DMS153 treated with DMSO at 0.1 percent for 48 hours (cell line): ENCODE measurements around the gene FILIP1.

Experiments used
- DNase-seq: peaks from one replicate; lab custom pipeline; 2025; ENCODE audit not compliant: unreplicated experiment; lab: John Stamatoyannopoulos, UW

FILIP1 gene

DNA sequence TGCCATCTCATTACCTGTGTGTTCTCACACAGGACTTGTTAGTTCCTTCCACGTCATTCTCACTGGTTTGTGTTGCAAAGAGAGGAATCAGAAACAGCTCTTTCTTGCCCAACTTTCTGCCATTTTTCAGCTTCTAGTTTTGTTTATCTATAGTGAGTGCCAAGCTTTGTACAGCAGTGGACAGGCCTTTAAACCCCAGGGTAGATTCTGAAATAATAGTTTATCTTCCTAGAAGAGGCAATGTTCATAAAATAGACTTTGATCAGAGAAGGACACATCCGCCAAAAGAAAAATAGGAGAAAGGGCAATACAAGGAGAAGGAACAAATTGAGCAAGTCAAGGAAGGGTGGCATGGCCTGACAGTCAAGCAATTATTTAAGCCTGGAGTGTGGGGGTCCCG lies 191.3 kb downstream of the FILIP1 start:
- DNase-seq: no peak

DNA sequence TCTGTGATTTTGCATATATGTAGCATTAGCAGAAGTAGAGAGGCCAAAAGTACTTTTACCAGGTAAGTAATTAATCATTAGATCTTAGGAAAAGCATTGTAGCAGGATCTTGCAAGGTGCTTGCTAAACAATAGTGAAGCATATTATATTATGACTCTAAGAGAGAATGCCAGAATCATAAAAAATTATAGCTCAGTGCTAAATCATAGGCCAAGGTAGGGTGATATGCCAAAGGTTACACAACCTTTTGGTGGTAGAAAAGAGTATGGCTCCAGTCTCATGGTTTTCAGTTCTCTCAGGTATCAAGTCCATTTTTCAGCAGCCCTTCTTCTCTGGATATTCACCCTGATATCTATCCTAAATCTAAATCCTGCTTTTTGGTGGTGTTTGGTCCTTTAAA lies 192.1 kb downstream of the FILIP1 start:
- no peak for DNase-seq

DNA sequence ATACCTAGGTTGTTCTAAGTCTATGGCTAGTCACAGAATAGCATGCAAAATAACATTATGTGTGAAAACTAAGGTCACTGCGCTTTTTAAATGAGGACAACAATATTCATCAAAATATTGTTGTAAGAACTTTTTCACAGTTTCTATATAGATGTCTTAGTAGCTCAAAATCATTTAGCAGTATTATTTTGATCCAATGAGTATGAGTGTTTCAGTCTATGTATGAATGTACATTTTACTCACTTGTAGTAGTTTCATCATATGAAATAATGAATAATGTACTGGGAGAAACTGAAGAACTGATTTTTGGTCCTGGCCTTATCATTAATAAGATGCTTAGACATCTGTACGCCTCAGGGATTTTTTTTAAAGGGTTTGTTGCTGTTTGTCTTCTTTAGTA lies 192.5 kb downstream of the FILIP1 start:
- no peak for DNase-seq

GRCh38 chr6:75300531-75300855 lies 193.1 kb downstream of the FILIP1 start:
- DNase-seq: no peak

DNA sequence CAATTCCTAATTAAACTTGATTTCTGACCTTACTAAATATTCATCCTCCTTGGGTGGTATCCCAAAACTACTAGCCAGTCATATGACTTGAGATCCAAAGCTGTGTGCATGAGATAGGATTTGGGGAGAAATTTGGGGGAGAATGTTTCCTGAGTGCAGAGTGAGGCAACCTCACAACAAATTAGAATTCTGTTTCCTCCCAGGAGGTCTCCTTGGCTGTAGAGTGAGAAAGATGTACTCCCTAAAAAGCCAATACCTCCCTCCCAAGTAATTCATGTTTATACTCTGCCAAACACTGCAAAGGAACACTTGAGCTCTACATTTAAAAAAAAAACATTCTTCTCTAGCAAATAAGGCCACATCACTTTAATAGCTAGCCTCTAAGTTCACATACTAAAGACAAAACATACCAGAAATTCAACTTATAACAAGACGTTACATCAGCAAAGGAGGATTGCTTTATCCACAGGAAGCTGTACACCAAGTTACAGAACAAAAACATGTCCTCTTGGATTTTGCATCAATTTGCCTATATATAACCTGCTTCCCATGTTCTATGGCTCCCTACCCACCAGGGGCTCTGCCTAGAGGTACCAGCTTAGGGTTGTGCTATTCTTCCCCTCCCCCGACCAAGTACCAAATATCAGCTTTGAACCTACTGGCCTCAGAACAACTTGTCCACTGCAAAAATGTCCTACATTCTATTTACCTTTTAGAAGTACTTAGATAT lies 193.6 kb downstream of the FILIP1 start:
- no peak for DNase-seq

DNA sequence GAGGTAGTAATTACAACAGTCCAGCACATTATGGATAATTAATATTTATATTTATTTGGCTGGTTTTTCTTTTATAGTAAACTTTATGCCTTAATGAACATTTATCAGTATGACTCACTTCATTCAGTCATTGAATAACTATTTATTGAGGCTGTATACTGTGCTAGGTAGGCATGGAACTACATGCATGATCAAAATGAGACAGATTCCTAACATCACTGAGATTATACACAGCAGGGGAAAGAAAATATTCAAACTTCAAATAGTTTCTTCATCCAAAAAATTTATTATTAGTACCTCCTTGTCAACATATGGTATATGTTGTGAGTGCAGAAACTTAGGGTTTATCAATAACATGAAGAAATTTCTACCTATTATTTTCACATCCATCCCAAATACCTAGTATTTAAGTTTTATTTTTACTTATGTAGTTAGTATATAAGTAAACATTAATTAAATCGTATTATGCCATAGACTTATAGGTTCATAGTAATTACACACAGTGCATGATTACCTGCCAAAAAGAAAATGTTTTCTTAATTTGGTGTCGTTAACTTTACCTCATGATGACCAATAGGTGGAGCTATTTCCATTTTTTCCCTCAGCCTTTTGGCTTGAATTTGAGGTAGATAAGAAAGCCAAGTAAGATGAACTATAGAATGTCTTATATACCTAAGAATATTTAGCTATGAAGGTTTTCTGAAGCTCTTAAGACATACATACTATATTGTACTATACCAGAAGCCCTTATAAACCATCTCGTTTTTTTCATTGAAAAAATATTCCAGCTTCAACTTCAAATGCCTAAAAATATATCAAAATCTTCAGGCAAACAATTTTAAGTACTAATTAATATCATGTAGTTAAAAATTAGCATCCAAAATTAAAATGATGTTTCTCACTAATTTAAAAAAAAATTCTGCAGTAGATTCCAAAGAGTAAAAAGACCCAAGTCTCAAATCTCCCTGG lies 196.5 kb downstream of the FILIP1 start:
- DNase-seq: peak; percentile 69

GRCh38 chr6:75292555-75292954 lies 201.0 kb downstream of the FILIP1 start:
- DNase-seq: no peak

- no peak for DNase-seq
Observed at GRCh38 chr6:75291744-75292143, 201.9 kb downstream of the FILIP1 start.

GRCh38 chr6:75291331-75291730 lies 202.3 kb downstream of the FILIP1 start:
- no peak for DNase-seq

DNA sequence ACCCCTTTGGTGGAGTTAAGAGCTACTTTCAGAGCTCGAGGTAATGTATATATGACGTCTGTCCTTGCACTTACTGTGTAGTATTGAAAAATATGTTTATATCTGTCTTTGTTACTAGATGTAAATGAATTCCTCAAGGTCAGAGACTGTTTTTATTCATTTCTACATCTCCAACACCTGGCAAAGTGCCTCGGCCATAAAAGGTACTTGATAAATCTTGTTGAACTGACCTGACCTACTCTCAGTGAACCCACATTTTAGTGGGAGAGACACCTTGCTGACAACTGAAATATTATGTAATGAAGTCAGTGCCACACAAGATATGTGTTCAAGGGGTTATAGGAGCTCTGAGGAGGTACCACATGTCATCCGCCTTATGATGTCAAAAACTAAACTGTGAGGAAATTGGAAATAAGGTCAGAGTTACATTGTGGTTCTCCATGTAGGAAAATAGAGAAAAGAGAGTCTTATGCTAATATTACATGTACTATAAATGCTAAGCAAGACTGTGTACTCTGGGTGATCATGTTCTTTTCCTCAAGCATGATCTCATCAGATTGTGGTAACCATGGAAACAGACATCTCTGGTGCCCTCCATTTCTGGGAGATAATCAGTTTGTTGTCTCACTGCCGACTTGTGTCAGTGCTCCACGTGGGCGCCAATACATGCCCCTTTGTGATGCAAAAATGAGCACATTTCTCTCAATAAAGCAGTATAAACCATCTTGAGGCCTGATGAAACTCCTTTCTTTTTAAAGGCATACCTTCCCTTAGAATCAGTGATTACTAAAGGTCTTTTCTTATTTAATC lies 203.3 kb downstream of the FILIP1 start:
- no peak for DNase-seq

- no peak for DNase-seq
Observed at GRCh38 chr6:75288023-75288422, 205.6 kb downstream of the FILIP1 start.

DNA sequence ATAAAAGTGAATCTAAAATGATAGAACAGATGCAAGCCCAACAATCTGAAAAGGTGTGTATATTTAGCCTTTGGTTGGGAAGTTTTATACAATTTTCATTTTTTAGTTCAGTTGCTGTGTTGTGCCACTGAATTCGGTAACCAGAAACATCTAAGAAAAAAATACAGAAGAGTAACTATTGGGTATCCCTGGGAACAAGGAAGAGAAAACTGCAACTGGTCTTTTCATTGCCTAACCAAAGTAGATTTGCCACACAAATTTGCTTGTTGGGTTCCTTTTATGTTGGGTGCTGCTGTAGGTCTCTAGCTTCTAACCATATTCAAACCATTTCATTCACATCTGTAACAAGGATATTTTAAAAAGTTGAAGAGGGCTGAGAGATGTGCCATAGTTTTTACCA lies 206.2 kb downstream of the FILIP1 start:
- no peak for DNase-seq

DNA sequence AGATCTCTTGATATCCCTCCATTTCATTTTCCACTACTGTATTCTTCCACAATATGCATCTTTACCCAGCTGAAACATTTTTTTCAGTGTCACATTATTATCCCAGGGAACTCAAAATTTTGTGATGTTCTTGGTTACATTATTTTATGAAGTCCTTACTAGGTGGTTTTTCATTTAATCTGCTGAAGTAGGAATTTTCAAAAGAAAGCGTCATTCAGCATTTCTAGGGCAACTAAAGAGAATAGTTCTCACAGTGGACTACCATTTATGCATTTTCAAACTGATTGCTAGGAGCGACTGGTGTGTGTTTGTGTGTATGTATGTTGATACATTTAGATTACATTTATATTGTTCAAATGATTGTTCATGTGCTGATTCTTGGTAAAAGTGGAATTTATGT lies 206.6 kb downstream of the FILIP1 start:
- DNase-seq: no peak

GRCh38 chr6:75285283-75285639 lies 208.3 kb downstream of the FILIP1 start:
- no peak for DNase-seq

DNA sequence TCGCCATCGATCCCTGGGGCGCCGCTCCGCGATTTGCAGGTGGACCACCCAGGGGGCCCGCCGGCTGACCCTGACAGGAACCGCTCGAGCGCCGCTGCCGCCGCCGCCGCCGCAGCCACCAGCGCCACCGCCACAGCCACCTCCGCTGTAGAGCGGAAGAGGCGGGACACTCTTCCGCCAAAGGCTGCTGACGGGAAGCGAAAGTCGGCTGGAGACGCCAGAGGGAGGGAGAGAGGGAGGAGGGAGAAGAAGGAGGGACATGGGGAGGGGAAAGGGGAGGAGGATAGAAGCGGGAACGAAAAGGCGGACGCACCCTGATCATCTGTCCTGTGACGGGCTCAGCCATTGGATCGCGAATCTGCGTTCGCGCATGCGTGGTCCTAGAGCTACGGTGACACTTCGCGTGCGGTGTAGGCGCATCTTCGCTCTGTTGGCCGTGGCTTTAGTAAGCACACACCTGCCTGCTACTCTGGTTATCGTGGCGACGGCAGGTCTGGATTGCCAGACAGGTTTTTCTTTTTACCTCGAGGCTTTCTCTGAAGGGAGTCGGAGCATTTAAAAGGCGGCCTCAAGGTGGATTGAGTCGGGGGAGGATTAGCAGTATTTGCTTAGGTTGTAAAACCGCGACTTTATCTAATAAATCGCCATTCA lies 208.8 kb downstream of the FILIP1 start, which contains the start of gene TMEM30A:
Gene TMEM30A, minus strand, starts transcription at position 161 of the 651 bp plus-strand sequence. Its CDS starts 154 bp downstream, at position 7.
- DNase-seq: peak; percentile 100

GRCh38 chr6:75283907-75284631 lies 209.5 kb downstream of the FILIP1 start:
- DNase-seq: peak; percentile 45

GRCh38 chr6:75282706-75283105 lies 210.9 kb downstream of the FILIP1 start:
- DNase-seq: no peak

DNA sequence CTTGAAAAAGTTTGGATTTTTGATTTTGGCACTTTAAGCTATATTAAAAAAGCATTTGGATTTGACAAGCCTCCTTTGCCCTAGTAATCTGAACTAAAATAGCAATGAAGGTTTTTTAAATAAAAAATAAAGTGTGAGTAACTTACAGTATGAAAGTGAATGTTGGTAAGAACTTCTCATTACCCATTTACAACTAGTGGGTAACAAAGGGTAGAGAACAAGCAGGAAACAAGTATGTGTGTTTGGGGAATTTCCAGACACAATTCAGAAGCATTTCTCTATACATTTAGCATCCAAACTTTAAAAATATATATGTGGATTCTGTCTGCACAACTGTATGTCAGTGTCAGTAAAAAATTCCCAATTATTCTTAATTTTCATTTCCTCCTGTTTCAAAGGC lies 211.9 kb downstream of the FILIP1 start:
- DNase-seq: no peak

DNA sequence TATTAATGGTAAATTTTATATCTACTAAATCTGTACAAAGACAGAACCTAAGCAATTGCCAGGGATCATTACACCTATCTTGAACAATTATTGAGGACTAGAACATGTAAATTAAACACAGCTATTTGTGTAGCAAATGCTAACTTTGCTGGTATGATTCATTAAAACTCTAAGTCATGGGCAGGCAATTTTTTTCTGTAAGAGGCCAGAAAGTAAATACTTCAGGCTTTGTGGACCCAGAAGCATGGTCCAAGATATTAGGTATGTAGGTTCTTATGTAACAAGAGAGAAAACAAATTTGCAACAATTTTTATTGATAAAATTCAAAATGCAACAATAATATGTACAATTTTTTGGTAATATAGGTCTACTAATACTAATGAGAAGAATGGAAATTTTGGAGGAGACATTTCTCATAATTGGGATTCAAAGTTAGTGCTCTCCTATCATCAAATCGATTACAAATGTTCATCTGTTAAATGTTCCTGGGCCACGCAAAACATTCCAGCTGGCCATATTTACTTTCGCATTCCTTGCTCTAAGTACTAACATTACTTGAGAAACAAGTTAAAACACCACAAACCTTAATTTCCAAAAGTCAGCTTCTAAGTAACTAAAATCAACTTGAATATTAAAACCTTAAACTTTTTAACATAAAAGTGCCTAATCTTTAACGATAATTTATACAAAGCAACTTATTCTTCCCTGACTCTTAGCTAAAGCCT lies 213.3 kb downstream of the FILIP1 start:
- DNase-seq: no peak

DNA sequence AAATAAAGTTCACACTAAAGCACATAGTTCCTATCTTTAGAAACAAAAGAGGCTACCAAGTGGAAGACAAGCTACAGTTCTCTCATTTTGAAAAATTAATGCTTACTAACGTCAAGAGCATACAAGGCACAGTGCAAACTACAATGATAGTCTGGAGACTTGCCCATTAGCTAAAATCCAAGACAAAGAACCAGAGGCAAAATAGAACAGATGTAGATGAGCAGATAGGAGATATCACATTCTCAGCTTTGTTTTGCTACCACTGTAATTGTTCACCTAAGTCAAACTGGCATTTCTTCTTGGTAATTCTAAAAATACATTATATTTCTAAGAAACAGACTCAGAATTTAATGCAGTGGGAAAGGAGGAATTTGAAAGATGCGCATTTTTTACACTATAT lies 214.2 kb downstream of the FILIP1 start:
- no peak for DNase-seq
